ENCODE data around the gene NUB1.
"Not testable (repeated sequence)": the region's sequence is repeated elsewhere in the genome, so short reads cannot be mapped to it uniquely, and the experiment has no call there.

Gene NUB1, protein sequence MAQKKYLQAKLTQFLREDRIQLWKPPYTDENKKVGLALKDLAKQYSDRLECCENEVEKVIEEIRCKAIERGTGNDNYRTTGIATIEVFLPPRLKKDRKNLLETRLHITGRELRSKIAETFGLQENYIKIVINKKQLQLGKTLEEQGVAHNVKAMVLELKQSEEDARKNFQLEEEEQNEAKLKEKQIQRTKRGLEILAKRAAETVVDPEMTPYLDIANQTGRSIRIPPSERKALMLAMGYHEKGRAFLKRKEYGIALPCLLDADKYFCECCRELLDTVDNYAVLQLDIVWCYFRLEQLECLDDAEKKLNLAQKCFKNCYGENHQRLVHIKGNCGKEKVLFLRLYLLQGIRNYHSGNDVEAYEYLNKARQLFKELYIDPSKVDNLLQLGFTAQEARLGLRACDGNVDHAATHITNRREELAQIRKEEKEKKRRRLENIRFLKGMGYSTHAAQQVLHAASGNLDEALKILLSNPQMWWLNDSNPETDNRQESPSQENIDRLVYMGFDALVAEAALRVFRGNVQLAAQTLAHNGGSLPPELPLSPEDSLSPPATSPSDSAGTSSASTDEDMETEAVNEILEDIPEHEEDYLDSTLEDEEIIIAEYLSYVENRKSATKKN

DNA sequence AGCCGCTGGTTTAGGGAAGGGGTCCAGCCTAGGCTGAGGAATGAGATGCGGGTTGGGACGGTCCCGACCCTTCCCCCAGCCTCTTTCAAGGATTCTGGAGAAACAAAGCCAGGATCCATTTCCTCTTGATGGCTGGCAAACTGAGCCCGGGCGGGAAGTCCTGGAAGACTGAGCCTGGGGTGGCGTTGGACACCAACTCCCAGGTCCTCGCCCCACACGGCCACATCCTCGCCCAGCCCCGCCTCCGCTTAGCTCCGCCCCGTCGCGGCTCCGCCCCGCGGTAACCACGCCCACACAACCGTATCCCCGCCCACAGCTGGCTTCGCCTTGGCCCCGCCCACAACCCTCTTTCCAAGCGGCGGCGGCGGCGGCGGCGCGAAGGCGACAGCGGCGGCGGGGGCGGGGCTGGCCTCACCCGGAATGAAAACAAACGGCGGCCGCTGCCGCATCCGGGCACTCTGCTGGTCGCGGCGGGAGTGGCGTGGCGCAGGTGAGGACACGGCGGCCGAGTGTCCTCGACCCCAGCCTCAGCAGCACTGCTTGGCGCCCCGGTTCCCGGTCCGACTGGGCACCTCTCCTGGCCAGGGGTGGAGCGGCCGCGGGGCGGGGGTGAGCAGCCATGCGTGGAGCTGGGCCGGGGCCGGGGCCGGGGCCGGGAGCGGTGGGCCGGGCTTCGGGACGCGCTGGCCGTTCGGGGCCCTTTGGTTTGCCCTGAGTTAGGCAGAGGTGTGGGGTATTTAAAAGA lies at the start of gene NUB1:
Gene NUB1, plus strand, starts transcription at position 456 of the 745 bp plus-strand sequence. CDS start 3,538 bp downstream, outside the sequence.
- peak; percentile 87 for DNase-seq (ENCODE audit: low read depth)

DNA sequence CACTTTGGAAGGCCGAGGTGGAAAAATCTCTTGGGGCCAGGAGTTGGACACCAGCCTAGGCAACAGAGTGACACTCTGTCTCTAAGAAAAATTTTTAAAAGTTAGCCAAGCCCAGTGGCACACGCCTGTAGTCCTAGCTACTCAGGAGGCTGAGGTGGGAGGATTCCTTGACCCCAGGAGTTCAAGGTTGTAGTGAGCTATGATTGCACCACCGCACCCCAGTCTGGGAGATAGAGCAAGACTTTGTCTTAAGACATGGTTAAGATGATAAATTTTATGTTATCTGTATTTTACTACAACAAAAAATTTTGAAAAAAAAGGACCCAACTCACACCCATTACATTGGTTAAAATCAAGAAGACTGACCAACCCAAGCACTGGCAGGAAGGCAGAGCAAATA lies 48.8 kb upstream of the NUB1 start:
- DNase-seq (ENCODE audit: low read depth), result no peak

DNA sequence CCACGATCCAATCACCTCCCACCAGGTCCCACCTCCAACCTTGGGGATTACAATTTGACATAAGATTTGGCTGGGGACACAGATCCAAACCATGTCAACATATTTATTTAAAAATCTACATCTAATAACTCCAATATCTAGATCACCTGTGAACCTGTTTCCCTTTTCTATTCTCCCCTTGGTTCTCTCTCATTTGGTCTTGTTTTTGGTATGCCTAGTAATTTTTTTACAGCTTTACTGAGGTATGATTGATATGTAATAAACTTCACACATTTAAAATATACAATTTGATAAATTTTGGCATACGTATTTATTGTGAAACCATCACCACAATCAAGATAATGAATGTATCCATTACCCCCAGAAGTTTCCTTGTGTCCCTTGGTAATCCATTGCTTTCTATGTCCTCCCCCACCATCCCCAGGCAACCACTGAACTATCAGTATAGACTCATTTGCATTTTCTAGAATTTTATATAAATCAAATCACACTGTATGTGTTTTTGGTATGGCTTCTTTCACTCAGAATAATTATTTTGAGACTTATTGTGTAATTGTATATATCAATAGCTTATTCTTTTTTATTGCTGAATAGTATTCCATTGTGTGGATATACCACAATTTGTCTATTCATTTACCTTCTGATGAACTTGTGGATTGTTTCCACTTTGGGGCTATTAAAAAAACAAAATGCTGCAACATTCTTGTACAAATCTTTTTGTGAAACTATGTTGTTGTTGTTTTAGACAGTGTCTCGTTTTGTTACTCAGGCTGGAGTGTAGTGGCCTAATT lies 45.2 kb upstream of the NUB1 start:
- DNase-seq (ENCODE audit: low read depth), result no peak

DNA sequence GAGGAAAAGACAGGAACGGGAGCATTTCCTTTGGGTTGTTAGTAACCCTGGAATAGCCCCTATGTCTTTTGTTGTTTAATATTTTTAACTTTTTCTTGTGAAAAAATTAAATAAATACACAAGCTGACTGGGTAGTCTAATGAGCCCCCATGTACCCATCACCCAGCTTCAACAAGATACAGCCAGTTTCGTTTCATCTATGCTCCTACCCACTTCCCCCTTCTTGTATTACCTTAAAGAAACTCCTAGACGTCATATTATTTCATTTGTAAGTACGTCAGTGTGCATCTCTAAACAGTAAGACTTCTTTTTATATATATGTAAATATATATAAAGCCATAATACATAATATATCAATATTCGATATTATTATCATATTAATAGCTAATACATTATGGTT lies 42.8 kb upstream of the NUB1 start:
- DNase-seq (ENCODE audit: low read depth), result no peak

DNA sequence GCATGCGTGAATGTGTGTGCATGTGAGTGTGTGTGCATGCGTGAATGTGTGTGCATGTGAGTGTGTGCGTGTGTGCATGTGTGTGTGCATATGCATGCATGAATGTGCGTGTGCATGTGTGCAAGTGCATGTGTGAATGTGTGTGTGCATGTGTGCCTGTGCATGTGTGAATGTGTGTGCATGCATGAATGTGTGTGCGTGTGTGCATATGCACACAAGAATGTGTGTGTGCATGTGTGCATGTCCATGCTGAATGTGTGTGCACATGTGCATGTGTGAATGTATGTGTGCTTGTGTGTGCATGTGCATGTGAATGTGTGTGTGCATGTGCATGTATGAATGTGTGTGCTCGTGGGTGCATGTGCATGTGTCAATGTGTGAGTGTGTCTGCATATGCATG lies 42.1 kb upstream of the NUB1 start:
- no peak for DNase-seq (ENCODE audit: low read depth)

DNA sequence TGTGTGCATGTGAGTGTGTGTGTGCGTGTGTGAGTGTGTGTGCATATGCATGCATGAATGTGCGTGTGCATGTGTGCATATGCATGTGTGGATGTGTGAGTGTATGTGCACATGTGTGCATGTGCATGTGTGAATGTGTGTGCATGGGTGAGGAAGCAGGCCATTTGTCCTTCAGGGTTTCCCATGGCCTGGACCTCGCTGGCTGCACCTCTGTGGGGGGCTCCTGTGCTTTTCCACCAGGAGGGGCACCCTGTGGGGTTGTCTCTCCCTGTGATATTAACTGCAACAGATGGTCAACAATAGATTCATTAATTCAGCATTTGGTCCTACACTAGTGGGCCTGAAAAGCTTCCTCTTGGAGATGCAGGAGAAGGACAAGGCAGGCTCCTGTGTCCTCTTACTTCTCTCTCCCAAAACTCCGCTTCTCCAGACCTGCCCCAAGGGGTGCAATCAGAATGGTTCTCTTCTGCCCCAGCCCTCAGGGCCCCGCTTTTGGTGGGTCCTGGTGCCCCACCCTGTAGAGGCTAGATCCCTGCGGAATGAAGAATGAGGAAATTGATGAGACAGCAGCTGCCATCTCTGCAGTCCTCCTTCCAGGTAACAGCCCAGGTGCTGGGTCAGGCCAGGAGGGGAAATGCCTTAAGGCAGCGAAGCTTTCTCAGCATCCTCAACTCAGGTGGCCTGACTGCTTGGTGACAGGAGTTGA lies 41.5 kb upstream of the NUB1 start:
- no peak for DNase-seq (ENCODE audit: low read depth)

DNA sequence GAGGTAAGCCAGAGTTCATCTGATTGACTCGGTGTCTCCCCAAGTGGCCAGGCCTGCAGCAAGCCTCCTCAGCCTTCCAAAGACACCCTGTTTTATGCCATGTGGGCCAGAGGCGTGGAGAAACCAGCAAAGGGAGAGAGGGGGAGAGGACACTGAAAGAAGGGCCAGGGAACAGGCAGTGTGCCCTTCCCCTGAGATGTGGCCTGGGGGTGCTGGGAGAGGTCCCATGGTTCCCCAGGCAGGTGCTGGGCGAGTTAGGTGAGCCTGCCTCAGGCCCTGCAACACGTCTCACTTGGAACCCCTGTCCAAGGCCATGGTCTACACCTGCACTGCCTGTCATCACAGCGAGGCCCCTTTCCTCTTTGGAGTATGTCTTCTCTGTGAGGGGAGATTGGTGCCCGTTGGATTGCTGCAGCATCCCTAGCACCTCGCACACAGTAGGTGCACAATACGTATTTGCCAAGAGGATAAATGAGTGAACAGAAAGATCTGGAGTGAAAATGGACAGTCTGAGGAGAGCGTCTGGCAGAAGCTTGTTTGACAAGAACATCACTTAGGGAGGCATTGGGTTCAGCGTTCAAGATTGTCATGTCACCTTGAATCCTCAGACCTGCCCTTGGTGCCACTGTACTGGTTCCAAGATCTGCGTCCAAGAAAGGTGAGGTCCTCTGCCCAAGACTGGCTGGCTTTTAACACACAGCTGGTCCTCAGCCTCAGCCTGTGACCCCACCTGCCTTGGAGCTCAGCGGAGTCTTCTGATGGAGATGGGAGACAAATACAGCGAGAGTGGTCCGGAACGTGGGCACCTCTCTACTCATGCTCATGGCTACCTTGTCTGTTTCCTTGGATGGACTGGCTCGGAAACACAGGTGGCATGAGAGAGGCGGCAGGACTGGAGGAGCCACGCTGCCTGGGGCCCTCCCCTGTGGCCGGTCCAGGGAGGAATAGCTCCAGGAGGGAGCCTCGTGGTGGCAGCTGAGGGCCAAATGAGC lies 39.8 kb upstream of the NUB1 start:
- DNase-seq (ENCODE audit: low read depth), result no peak

DNA sequence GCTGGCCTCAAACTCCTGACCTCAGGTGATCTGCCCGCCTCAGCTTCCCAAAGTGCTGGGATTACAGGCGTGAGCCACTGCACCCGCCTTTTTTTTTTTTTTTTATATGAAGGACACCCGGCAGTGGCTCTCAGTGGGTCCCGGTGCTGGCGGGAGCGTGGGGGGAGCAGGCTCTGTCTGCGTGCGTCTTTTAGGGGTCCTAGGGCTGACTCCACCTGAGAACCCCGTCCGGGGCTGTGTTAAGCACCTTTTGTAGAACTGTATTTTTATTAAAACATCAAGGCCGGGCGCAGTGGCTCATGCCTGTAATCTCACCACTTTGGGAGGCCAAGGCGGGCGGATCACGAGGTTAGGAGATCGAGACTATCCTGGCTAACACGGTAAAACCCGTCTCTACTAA lies 37.4 kb upstream of the NUB1 start:
- not testable (repeated sequence) for DNase-seq (ENCODE audit: low read depth)

DNA sequence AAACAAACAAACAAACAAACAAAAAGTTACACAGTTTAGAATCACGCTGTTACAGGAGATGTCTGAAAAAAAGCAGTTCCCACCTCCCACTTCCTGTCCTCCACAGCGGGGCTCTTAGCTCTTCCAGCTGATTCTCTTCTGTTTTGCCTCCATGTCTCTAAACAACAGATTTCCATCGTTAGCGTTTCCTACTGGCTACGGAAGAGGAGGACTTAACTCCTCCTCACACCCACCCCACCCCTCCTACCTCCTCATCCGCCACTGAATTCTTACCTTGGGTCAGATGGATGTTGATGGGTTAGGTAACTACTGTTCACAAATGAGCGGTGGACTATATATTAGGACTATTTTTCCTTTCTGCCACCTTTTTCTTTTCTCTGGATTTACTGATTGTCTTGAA lies 36.8 kb upstream of the NUB1 start:
- no peak for DNase-seq (ENCODE audit: low read depth)

DNA sequence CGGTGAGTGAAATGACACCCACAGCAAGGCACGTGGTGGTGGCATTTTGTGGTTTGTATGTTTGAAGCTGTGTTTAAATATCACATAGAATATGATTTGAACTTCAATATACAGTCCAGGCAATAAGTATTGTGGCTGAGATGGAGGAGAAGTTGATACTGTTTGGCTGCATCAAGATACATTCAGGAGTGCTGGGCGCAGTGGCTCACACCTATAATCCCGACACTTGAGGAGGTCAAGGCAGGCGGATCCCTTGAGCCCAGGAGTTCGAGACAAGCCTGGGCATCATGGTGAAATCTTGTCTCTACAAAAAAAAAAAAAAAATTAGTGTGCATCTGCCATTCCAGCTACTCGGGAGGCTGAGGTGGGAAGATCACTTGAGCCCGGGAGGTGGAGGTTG lies 35.2 kb upstream of the NUB1 start:
- DNase-seq (ENCODE audit: low read depth), result no peak

DNA sequence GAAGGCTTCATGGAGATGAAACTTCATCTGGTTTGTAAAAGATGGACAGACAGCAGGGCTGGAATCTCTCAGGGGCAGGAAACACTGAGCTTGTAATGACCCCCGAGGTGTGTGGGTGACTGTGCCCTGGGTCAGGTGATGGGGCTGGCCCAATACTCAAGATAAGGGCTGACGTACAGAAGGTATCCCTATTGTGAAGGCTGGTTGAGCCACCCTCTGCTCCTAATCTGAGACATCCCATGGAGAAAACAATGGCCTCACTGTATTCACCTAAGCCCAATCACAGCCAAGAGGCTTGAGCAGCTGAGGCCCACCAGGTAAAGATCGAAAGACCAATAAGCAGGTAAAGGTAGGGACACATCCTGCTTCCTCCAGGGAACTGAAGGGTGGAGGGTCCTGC lies 34.8 kb upstream of the NUB1 start:
- DNase-seq (ENCODE audit: low read depth), result no peak

DNA sequence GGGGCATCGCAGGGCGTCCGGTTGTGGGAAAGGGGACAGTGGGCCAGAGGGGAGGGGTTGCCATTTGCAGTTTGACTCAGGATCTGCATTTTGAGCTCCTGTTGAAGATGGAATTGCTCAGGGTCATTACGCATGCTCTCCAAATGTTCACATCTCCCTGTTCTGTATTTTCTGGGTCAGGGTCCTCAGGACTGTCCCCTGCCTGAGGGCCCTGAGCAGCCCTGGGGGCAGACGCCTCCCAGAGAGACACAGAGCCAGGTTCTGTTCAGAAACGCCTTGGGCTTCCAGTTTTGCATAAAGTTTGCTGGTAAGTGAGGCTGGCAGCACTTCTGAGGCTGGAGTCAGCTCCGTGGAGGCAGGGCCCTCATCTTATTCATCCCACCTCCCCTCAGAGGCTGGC lies 34.1 kb upstream of the NUB1 start:
- no peak for DNase-seq (ENCODE audit: low read depth)

DNA sequence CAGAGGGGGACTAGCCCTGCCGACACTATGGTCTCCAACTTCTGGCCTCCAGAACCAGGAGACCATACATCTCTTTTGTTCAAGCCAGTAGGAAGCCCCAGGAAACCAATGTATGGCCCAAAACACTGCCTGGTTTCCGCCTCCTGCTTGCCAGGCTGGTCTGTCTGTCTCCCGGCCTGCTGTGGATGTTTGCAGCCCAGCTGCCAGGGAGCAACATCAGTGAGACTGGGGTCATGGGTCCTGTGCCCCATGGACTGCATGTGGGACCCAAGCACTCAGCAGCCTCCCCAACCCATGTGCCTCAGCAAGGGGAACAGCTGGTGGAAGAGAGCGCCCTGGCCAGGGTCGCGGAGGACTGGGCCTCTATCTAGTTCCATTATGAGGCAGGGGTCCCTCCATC lies 33.4 kb upstream of the NUB1 start:
- DNase-seq (ENCODE audit: low read depth), result no peak

DNA sequence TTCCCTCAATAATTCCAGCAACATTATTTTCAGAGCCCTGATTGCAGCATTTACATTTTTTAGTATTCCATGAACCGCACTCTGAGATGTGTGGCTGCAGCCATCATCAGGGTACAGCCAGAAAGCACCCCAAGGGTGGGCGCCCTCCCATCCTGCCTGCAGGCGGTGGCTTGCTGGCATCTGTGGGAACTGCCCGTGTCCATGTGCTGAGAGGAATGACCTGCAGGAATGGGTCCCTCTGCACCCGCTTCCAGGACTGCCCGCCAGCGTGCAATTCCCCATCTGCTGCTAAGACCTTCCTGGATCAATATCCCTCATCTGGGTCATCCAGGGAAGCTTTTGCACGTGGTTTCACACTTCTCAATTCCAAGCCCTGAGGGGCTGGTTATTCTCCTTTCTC lies 32.8 kb upstream of the NUB1 start:
- no peak for DNase-seq (ENCODE audit: low read depth)

DNA sequence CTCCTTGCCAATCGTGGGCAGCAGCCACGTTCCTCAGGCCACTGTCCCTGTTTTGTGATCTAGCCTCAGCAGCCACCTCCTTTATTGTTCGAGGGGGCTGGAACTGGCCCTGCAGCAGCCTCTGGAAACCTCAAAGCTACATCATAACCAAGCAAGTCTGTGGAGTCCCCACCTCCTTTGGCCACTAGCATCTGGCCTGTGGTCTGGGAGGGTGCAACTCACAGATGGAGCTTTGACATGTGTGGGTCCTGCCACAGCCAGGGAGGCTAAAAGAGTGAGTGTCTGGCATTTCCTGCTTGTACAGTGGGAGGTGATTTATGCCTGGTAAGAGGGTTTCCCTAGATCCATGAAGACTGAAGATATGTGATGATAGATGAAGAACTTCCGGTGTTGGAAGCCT lies 32.3 kb upstream of the NUB1 start:
- no peak for DNase-seq (ENCODE audit: low read depth)

DNA sequence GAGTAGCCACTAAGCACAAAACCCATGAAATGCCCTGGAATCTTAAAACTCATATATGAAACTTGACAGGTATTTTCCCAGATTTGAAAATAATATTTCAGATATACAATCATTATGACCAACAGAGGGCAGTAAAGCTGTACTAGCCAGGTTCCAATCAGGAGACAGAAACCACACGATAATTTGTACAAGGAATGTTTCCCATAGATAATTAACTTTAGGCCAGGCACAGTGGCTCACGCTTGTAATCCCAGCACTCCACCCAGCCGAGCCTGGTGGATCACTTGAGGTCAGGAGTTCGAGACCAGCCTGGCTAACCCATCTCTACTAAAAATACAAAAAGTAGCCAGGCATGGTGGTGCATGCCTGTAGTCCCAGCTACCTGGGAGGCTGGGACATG lies 31.0 kb upstream of the NUB1 start:
- no peak for DNase-seq (ENCODE audit: low read depth)

DNA sequence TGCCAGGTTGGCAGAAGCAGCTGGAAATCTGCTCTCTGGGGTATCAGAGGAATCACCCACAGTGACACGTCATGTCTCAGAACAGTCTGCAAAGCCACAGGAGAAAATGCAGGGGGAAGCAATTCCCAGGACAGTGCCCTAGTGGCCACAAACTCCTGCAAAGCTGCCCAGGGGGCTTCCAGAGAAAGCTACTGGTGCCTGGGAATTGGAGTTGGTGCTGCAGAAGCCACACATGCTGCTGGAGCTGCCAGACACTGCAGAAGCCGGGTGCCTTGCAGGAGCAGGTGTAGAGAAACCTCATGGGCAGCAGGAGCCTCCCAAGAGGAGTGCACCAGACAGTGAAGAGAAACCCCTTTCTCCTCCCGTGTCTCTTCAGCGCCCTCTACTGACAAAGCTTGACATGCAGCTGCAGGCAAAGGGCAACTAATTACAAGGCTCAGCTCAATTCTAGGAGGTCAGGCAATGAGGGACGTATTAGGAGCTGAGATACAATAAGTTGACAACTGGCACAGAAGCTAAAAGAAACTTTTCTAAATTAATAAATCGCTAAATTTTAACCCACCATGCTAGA lies 30.2 kb upstream of the NUB1 start:
- no peak for DNase-seq (ENCODE audit: low read depth)

DNA sequence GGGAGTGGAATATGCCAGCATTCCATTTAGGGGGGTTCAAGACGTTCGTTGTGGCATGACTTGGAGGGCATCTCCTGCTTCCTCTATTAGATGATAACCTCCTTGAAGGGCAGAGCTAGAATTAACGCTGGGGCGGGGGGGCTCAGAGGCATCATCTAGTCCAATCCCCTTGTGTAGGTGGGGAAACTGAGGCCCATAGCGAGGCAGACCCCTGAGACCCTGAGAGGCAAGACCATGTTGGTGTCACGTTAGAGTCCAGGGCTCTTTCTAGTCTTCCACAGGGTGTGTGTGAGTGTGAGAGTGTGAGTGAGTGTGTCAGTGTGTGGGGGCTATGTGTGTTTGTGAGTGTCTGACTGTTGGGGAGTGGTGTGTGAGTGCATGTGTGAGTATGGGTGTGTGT lies 29.3 kb upstream of the NUB1 start:
- no peak for DNase-seq (ENCODE audit: low read depth)

DNA sequence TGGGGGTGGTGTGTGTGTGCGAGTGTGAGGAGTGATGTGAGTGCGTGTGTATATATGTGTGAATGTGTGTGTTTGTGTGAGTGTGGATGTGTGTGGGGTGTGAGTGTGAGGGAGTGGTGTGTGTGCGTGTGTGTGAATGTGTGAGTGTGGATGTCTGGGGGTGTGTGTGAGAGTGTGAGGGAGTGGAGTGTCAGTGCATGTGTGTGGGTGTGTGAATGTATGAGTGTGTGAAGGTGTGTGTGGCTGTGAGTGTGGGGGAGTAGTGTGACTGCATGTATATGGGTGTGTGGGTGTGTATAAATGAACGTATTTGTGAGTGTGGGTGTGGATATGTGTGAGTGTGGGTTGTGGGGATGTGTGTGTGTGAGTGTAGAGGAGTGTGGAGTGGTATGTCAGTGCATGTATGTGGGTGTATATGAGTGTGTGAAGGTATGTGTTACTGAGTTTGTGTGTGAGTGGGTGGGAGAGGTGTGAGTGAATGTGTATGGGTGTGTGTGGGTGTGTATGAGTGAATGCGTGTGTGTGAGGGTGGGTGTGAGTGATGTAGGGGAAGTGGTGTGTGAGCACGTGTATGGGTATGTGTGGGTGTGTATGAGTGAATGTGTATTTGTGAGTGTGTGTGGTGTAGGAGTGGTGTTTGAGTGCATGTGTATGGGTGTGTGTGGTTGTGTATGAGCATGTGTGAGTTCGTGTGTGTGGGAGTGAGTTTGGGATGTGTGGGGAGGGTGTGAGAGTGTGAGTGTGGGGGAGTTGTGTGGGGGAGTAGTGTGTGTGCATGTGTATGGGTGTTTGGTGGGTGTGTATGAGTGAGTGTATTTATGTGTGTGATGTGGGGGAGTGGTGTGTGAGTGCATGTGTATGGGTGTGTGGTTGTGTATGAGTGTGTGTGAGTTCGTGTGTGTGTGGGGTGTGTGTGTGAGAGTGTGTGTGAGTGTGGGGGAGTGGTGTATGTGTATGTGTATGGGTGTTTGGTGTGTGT lies 28.5 kb upstream of the NUB1 start:
- DNase-seq (ENCODE audit: low read depth), result no peak
